Esophagus squamous epithelium (tissue), 4 donors: ENCODE results near the gene PRRX2.

ENCODE experiments used
- CTCF ChIP-seq, 6 experiments: fragments of 450-650 bp in 4 of 6; fragments of 200-600 bp in 2 of 6; sonication (generic) in 2 of 6; IDR thresholded peaks; one replicate each; pipeline ENCODE4 v1.5.1; 2016 to 2019; ENCODE audit warnings: antibody characterized with exemption in 6 of 6, mild to moderate bottlenecking in 4 of 6, moderate library complexity in 4 of 6
- POLR2A ChIP-seq, 4 donors: fragments of 450-650 bp; IDR thresholded peaks; one replicate each; pipeline ENCODE4 v1.6.1; 2017; ENCODE audit warnings: antibody characterized with exemption in 4 of 4, mild to moderate bottlenecking in 4 of 4, moderate library complexity in 3 of 4

GRCh38 chr9:129736334-129736733 lies 70.9 kb downstream of the PRRX2 start:
- no peak for TF ChIP-seq CTCF (IDR thresholded peaks at IDR 0.05)
- TF ChIP-seq POLR2A (IDR thresholded peaks at IDR 0.05) = no peak
